ENCODE data around the gene PLEKHA5. TPM values are rescaled to one million over a fixed set of nuclear protein-coding genes. Genes with fewer than 3 reads are reported as not detected.

PLEKHA5 gene
- total RNA-seq, 1 donor from 2014 or later, result 23.4 TPM

DNA sequence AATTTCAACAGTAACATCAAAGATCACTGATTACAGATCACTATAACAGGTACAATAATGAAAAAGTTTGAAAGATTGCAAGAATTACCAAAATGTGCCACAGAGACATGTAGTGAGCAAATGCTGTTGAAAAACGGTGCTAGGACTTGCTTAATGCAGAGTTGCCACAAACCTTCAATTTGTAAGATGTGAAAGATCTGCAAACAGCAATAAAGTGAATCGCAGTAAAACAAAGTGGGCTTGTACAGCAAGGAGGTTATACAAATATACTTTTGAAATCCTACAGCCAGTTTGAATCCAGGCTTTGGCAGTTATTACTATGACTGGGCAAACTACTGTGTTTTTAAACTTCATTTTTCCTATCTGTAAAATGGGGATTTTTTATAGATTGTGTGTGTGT is 1.0 kb upstream of the PLEKHA5 start:
- no peak overlapping the region for H3K4me3 ChIP-seq (ENCODE audit: low read depth, low read length)
- no peak for DNase-seq (ENCODE audit: low read depth)
- TF ChIP-seq, protein P1, sequence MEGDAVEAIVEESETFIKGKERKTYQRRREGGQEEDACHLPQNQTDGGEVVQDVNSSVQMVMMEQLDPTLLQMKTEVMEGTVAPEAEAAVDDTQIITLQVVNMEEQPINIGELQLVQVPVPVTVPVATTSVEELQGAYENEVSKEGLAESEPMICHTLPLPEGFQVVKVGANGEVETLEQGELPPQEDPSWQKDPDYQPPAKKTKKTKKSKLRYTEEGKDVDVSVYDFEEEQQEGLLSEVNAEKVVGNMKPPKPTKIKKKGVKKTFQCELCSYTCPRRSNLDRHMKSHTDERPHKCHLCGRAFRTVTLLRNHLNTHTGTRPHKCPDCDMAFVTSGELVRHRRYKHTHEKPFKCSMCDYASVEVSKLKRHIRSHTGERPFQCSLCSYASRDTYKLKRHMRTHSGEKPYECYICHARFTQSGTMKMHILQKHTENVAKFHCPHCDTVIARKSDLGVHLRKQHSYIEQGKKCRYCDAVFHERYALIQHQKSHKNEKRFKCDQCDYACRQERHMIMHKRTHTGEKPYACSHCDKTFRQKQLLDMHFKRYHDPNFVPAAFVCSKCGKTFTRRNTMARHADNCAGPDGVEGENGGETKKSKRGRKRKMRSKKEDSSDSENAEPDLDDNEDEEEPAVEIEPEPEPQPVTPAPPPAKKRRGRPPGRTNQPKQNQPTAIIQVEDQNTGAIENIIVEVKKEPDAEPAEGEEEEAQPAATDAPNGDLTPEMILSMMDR (conservative IDR thresholded peaks at IDR 0.05; ENCODE audit: low read depth, low read length), result no peak

DNA sequence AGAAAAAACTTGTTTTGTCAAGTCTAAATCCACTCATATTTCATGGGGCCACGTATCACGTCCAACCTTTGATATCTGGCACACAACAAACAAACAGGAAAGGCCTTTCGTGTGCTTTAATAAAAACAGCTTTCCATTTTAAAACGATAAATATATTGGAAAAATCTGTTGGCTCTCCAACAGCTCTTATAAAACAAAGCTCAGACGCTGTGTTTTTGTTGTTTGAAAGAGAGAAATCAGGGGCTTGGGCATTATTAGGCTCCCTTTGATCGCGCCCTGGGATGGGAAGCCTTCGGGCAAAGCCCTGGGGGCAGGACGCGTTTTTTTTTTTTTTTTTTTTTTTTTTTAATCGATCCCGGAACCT is 429 bp upstream of the PLEKHA5 start:
- H3K4me3 ChIP-seq (ENCODE audit: low read depth, low read length), result peak overlapping the region; percentile 43
- DNase-seq (ENCODE audit: low read depth), result no peak
- TF ChIP-seq, protein P1 (conservative IDR thresholded peaks at IDR 0.05; ENCODE audit: low read depth, low read length), result no peak

DNA sequence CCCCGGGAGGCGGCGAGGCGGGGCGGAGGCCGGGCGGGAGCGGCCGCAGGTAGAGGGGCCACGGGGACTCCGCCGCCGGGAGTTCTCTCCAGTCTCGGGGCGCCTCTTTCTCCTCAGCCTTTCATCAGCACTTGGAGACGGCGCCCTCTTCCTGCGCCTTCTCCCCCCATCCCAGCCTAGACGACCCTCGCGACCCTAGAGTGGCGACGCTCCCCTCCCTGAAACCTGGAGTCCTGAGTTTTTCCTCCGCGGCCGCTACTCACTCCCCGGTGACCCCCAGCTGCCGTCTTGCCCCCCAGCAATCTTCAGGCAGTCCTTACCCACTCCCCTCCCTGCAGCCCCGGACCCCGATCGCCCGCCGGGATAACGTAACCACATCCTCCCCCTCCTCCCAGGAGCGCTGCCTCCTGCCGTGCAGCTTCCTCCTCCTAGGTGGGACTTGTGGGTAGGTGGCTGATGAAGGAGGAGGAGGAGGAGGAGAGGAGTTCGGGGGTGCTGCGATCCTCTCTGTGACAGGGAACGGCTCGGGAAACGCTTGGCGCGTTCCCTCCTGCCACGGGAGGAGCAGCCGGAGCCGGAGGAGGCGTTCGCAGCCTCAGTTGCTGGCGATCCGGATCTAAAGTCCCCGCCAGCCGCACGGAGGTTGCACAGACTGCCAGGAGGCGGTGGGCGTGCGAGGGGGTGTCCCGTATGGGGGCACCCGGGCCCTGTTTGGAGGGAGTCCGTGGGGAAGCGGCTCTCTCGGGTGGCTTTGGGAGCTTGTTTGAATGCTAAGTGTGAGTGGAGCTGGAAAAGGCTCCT is 891 bp downstream of the PLEKHA5 start:
- DNase-seq (ENCODE audit: low read depth), result no peak
- TF ChIP-seq, protein P1 (conservative IDR thresholded peaks at IDR 0.05; ENCODE audit: low read depth, low read length), result no peak
- peak overlapping the region; percentile 87 for H3K4me3 ChIP-seq (ENCODE audit: low read depth, low read length)

DNA sequence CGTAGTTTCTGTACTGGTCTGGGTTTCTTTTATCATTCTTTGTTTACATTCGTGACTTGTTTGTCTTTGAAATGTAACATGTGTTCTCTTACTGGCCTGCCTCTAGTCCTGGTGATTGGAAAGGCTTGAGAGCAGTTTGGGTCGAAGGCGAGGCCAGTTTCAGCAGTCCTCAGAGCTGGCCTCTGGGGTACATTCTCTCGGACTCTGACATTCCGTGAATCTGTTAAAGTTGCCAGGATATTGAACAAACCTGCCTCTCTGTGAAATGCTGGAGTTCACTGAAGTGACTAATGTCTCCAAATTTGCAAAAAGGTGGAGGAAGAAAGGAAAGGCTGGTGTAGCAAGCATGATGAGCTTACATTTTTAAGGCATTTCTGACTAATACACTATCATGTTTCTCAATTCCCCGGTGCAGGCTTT is 1.5 kb downstream of the PLEKHA5 start:
- no peak for DNase-seq (ENCODE audit: low read depth)
- H3K4me3 ChIP-seq (ENCODE audit: low read depth, low read length), result peak overlapping the region; percentile 87
- TF ChIP-seq, protein P1 (conservative IDR thresholded peaks at IDR 0.05; ENCODE audit: low read depth, low read length), result no peak

DNA sequence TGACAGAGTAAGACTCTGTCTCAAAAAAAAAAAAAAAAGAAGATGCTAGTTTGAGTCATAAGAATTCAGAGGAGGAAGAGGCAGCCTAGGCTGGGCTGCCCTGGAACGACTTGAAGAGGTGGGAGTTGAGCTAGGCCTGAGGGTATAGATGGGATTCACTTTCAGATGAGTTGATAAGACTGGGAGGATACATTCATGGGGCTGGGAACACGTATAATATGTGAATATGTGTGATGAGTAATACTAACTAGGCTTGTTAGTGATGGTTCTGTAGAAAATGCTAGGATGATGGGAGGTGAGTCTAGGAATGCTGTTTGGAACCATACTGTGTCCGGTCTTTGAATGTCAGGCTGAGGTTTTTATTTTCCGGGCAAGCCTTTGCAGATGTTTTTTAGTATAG is 9.0 kb downstream of the PLEKHA5 start:
- no peak overlapping the region for H3K4me3 ChIP-seq (ENCODE audit: low read depth, low read length)
- TF ChIP-seq, protein P1 (conservative IDR thresholded peaks at IDR 0.05; ENCODE audit: low read depth, low read length), result no peak
- no peak for DNase-seq (ENCODE audit: low read depth)

DNA sequence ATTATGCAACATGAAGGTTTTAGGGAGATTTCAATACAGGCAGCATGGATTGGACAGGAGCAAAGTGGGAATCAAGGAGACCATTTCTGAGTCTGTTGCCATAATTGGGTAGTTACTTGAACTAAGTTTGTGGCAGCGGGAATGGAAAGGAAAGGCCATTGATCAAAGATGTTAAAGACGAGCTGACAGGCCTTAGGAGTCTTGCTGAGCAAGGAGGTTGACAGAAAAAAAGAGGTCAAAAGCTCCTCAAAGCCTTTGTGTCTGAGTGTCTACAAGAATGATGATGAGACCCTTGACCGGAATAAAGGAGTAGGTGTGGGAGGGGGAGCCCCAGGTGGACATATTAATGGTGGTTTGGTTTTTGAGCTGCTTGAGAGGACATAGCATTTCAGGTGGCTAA is 9.4 kb downstream of the PLEKHA5 start:
- TF ChIP-seq, protein P1 (conservative IDR thresholded peaks at IDR 0.05; ENCODE audit: low read depth, low read length), result no peak
- no peak overlapping the region for H3K4me3 ChIP-seq (ENCODE audit: low read depth, low read length)
- DNase-seq (ENCODE audit: low read depth), result no peak

Data from epithelial cell of proximal tubule (primary cell).